Fibroblast of villous mesenchyme (primary cell): ENCODE results near the gene SART1. TPM values are rescaled to one million over a fixed set of nuclear protein-coding genes. Genes with fewer than 3 reads are reported as not detected.

ENCODE experiments used
- DNase-seq: peaks from one replicate; pipeline ENCODE4 v3.0.0-alpha.2; 2010; ENCODE audit warnings: low read depth
- H3K4me3 ChIP-seq: 2 replicates; pipeline ENCODE4 v1.5.1; 2011; ENCODE audit warnings: low read depth, mild to moderate bottlenecking, low read length
- CTCF ChIP-seq: IDR thresholded peaks from 2 replicates; pipeline ENCODE4 v1.5.1; 2012; ENCODE audit warnings: low read depth, mild to moderate bottlenecking, low read length; ENCODE audit not compliant: insufficient read depth
- total RNA-seq: library from RNA; depleted of rRNA; stranded (reverse); fragments of >200 nt; gene quantifications from 2 replicates; pipeline ENCODE4 v1.2.3, GENCODE V29; 2012

The SART1 gene
- total RNA-seq, 1 donor = 25.5 TPM

- DNase-seq = peak; percentile 17
- no peak overlapping the region for H3K4me3 ChIP-seq
- TF ChIP-seq CTCF = no peak
Observed at GRCh38 chr11:65997286-65997685, 35.8 kb downstream of the SART1 start.

GRCh38 chr11:66001942-66002647, 40.6 kb downstream of the SART1 start, which contains the start of the genes BANF1 and EIF1AD:
Gene BANF1, plus strand, starts transcription at chr11:66002503. Its CDS starts 748 bp downstream, at chr11:66003251.
Gene EIF1AD, minus strand, starts transcription at chr11:66002157. Its CDS starts 1,768 bp downstream, at chr11:66000389.
- TF ChIP-seq CTCF = no peak

GRCh38 chr11:66002648-66003225, 41.2 kb downstream of the SART1 start:
- peak; percentile 43 for DNase-seq
- peak; percentile 5 for TF ChIP-seq CTCF

More at GRCh38 chr11:66001942-66002647, 40.6 kb downstream of the SART1 start, which contains the start of the genes BANF1 and EIF1AD:
- DNase-seq = peak; percentile 99
- H3K4me3 ChIP-seq = peak within 1 kb of the TSS; percentile 100

GRCh38 chr11:66003291-66003690, 41.8 kb downstream of the SART1 start:
- peak overlapping the region; percentile 100 for H3K4me3 ChIP-seq
- TF ChIP-seq CTCF = no peak
- no peak for DNase-seq

More at GRCh38 chr11:66002648-66003225, 41.2 kb downstream of the SART1 start:
- H3K4me3 ChIP-seq = peak overlapping the region; percentile 100

GRCh38 chr11:66004186-66004585, 42.7 kb downstream of the SART1 start:
- no peak for TF ChIP-seq CTCF
- no peak for DNase-seq
- H3K4me3 ChIP-seq = no peak overlapping the region

- no peak for TF ChIP-seq CTCF
Observed at GRCh38 chr11:66006134-66006890, 44.8 kb downstream of the SART1 start.

More at GRCh38 chr11:66006134-66006890, 44.8 kb downstream of the SART1 start:
- no peak for DNase-seq
- no peak overlapping the region for H3K4me3 ChIP-seq
